ENCODE measurements around the gene N4BP3.

DNA sequence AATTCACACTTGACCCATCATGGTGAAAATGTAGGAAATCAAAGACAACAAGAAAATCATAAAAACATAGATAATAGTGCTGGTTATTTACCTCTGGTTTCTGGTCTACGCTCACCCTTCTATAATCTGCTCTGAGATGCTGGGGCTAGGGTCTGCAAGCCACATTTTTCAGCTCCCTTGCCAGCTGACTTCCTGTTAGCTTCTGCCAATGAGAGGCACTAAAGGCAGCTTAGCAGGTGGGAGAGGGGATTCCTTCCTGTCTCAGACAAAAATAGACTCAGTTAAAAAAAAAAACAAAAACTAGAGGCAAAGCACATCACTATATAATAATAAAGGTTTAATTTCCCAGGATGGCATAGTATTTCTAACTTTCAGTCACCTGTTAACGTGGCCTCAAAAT is 20.2 kb upstream of the N4BP3 start:
- TF ChIP-seq, protein P1, sequence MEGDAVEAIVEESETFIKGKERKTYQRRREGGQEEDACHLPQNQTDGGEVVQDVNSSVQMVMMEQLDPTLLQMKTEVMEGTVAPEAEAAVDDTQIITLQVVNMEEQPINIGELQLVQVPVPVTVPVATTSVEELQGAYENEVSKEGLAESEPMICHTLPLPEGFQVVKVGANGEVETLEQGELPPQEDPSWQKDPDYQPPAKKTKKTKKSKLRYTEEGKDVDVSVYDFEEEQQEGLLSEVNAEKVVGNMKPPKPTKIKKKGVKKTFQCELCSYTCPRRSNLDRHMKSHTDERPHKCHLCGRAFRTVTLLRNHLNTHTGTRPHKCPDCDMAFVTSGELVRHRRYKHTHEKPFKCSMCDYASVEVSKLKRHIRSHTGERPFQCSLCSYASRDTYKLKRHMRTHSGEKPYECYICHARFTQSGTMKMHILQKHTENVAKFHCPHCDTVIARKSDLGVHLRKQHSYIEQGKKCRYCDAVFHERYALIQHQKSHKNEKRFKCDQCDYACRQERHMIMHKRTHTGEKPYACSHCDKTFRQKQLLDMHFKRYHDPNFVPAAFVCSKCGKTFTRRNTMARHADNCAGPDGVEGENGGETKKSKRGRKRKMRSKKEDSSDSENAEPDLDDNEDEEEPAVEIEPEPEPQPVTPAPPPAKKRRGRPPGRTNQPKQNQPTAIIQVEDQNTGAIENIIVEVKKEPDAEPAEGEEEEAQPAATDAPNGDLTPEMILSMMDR (IDR thresholded peaks at IDR 0.05): no peak
- TF ChIP-seq POLR2AphosphoS5 (IDR thresholded peaks at IDR 0.05): no peak
- TF ChIP-seq POLR2A (IDR thresholded peaks at IDR 0.05): no peak

Data from upper lobe of left lung (tissue), 4 donors.